SK-N-SH (cell line): ENCODE data around the gene PERM1. TPM values are rescaled to one million over a fixed set of nuclear protein-coding genes. Genes with fewer than 3 reads are reported as not detected.

Experiments
- CTCF ChIA-PET: fragments of 300-600, 350-600 bp; formaldehyde crosslinking; extraction: SDS; loops from one replicate; lab custom pipeline; 2021; lab: Yijun Ruan, JAX
- POLR2A ChIA-PET: fragments of 350-600 bp; sonication (Branson Sonifier 250); formaldehyde crosslinking; extraction: SDS; loops from one replicate; lab custom pipeline; 2020; ENCODE audit warnings: antibody characterized with exemption, inconsistent platforms; lab: Yijun Ruan, JAX
- DNase-seq: peaks from one replicate; pipeline ENCODE4 v3.0.0; 2012
- H2AFZ ChIP-seq: fragments of 200-600 bp; sonication (generic); 2 replicates; pipeline ENCODE4 v1.8.1; 2016; ENCODE audit warnings: antibody characterized with exemption, mild to moderate bottlenecking, low read depth
- H3F3A ChIP-seq: fragments of 200-600 bp; sonication (generic); replicated peaks from 2 replicates; pipeline ENCODE3; 2016; ENCODE audit warnings: antibody characterized with exemption, mild to moderate bottlenecking; ENCODE audit not compliant: insufficient read depth
- H3K27ac ChIP-seq, 2 experiments: fragments of 200-500 bp in 1 of 2; fragments of 200-600 bp in 1 of 2; sonication (Bioruptor generic) in 1 of 2; sonication (generic), shearing (Covaris generic) in 1 of 2; 2 replicates each; pipeline versions ENCODE4 v1.5.1 to v1.6.1; 2014 to 2016; ENCODE audit warnings: low read depth in 2 of 2, inconsistent platforms in 1 of 2, low read length in 1 of 2, mild to moderate bottlenecking in 1 of 2, mixed read lengths in 1 of 2
- H3K27me3 ChIP-seq: fragments of 200-600 bp; sonication (generic), shearing (Covaris generic); 2 replicates; pipeline ENCODE4 v1.6.1; 2016; ENCODE audit warnings: mixed run types; ENCODE audit not compliant: insufficient read depth
- H3K36me3 ChIP-seq, 2 experiments: fragments of 200-500 bp in 1 of 2; fragments of 200-600 bp in 1 of 2; sonication (Bioruptor generic) in 1 of 2; sonication (generic) in 1 of 2; replicated peaks in 1 of 2; 2 replicates each; pipeline versions ENCODE3 to v1.5.1; 2014 to 2016; ENCODE audit warnings: low read length in 1 of 2, mild to moderate bottlenecking in 1 of 2; ENCODE audit not compliant: insufficient read depth in 2 of 2, control insufficient read depth in 1 of 2
- H3K4me1 ChIP-seq, 2 experiments: fragments of 200-500 bp in 1 of 2; fragments of 200-600 bp in 1 of 2; sonication (Bioruptor generic) in 1 of 2; sonication (generic), shearing (Covaris generic) in 1 of 2; 2 replicates each; pipeline versions ENCODE4 v1.5.1 to v1.6.1; 2014 to 2016; ENCODE audit warnings: low read depth in 1 of 2, low read length in 1 of 2, mixed run types in 1 of 2; ENCODE audit not compliant: insufficient read depth in 2 of 2, control insufficient read depth in 1 of 2
- H3K4me2 ChIP-seq: fragments of 200-600 bp; sonication (generic), shearing (Covaris generic); 2 replicates; pipeline ENCODE4 v1.6.1; 2017; ENCODE audit warnings: mixed run types
- H3K4me3 ChIP-seq, 2 experiments: fragments of 200-500 bp in 1 of 2; fragments of 200-600 bp in 1 of 2; sonication (Bioruptor generic) in 1 of 2; sonication (generic), shearing (Covaris generic) in 1 of 2; 2 replicates each; pipeline versions ENCODE4 v1.5.1 to v1.8.1; 2014 to 2016; ENCODE audit warnings: low read depth in 2 of 2, inconsistent platforms in 1 of 2, low read length in 1 of 2, mild to moderate bottlenecking in 1 of 2, mixed read lengths in 1 of 2, moderate library complexity in 1 of 2
- H3K79me2 ChIP-seq: fragments of 200-600 bp; sonication (generic); 2 replicates; pipeline ENCODE4 v1.8.1; 2017; ENCODE audit warnings: mild to moderate bottlenecking; ENCODE audit not compliant: insufficient read depth
- H3K9ac ChIP-seq: fragments of 200-600 bp; sonication (generic); 2 replicates; pipeline ENCODE4 v1.6.1; 2017; ENCODE audit warnings: mixed run types
- H3K9me2 ChIP-seq: fragments of 200-600 bp; sonication (generic); 2 replicates; pipeline ENCODE4 v1.6.1; 2017; ENCODE audit warnings: mixed run types
- H3K9me3 ChIP-seq: fragments of 200-600 bp; sonication (generic); 2 replicates; pipeline ENCODE4 v1.6.1; 2017; ENCODE audit warnings: mixed run types, mild to moderate bottlenecking, moderate library complexity
- H4K20me1 ChIP-seq: fragments of 200-600 bp; sonication (generic); 2 replicates; pipeline ENCODE4 v1.6.1; 2017; ENCODE audit warnings: mild to moderate bottlenecking, mixed run types; ENCODE audit not compliant: insufficient read depth
- CHD2 ChIP-seq: fragments of 150-350 bp; IDR thresholded peaks from 2 replicates; pipeline ENCODE4 v1.6.1; 2018; ENCODE audit warnings: low read length; ENCODE audit not compliant: partially characterized antibody
- CTCF ChIP-seq: fragments of 200-600 bp; sonication (generic); IDR thresholded peaks from 2 replicates; pipeline ENCODE4 v1.6.1; 2017; ENCODE audit warnings: antibody characterized with exemption, mild to moderate bottlenecking, moderate library complexity
- ELF1 ChIP-seq: IDR thresholded peaks from 2 replicates; pipeline ENCODE4 v1.4.0; 2012
- FOSL2 ChIP-seq: IDR thresholded peaks from 2 replicates; pipeline ENCODE4 v1.4.0; 2012; ENCODE audit warnings: low read depth, mild to moderate bottlenecking, moderate library complexity, borderline replicate concordance
- FOXJ3 ChIP-seq: sonication (generic); formaldehyde crosslinking; IDR thresholded peaks from 2 replicates; pipeline ENCODE4 v1.5.1; 2020; ENCODE audit warnings: mild to moderate bottlenecking, missing genetic modification reagents
- FOXM1 ChIP-seq: IDR thresholded peaks from 2 replicates; pipeline ENCODE4 v1.4.0; 2012; ENCODE audit warnings: low read depth, mild to moderate bottlenecking
- GABPA ChIP-seq: IDR thresholded peaks from 2 replicates; pipeline ENCODE4 v1.4.0; 2012; ENCODE audit warnings: low read depth, mild to moderate bottlenecking
- GATA2 ChIP-seq: sonication (generic); formaldehyde crosslinking; IDR thresholded peaks from 2 replicates; pipeline ENCODE4 v1.5.0; 2020; ENCODE audit warnings: mild to moderate bottlenecking, missing genetic modification reagents
- IRF3 ChIP-seq: fragments of 150-350 bp; IDR thresholded peaks from 2 replicates; pipeline ENCODE4 v1.6.1; 2016; ENCODE audit warnings: mild to moderate bottlenecking, low read depth, low read length
- MAX ChIP-seq: IDR thresholded peaks from 2 replicates; pipeline ENCODE4 v1.4.0; 2012; ENCODE audit warnings: low read depth
- MEF2A ChIP-seq: IDR thresholded peaks from 2 replicates; pipeline ENCODE4 v1.4.0; 2012; ENCODE audit warnings: low read depth, borderline replicate concordance
- NFIC ChIP-seq: IDR thresholded peaks from 2 replicates; pipeline ENCODE4 v1.4.0; 2012; ENCODE audit warnings: borderline replicate concordance
- NRF1 ChIP-seq: IDR thresholded peaks from 2 replicates; pipeline ENCODE4 v1.6.1; 2012; ENCODE audit warnings: low read depth, mild to moderate bottlenecking, low read length
- PBX3 ChIP-seq: IDR thresholded peaks from 2 replicates; pipeline ENCODE4; 2012
- RCOR1 ChIP-seq: fragments of 150-350 bp; IDR thresholded peaks from 2 replicates; pipeline ENCODE4 v1.6.1; 2017; ENCODE audit warnings: antibody characterized with exemption, low read length
- RFX5 ChIP-seq: IDR thresholded peaks from 2 replicates; pipeline ENCODE4 v1.6.1; 2012; ENCODE audit warnings: mild to moderate bottlenecking, improper control_type of control experiment, low read length
- SMC3 ChIP-seq: IDR thresholded peaks from 2 replicates; pipeline ENCODE4 v1.6.1; 2012; ENCODE audit warnings: low read depth, low read length, improper control_type of control experiment
- TAF1 ChIP-seq: IDR thresholded peaks from 2 replicates; pipeline ENCODE4 v1.6.1; 2012; ENCODE audit warnings: low read depth, mild to moderate bottlenecking, low read length, moderate library complexity, borderline replicate concordance
- TCF12 ChIP-seq: IDR thresholded peaks from 2 replicates; pipeline ENCODE4 v1.4.0; 2012
- TEAD4 ChIP-seq: IDR thresholded peaks from 2 replicates; pipeline ENCODE4 v1.4.0; 2012; ENCODE audit warnings: mild to moderate bottlenecking, borderline replicate concordance; ENCODE audit not compliant: insufficient read depth
- WGBS: methylation state at CpG from one replicate; pipeline ENCODE4 v1.1.6; 2017; ENCODE audit warnings: low lambda C conversion rate; 5-methylcytosine and 5-hydroxymethylcytosine counted together
- polyA plus RNA-seq, 3 experiments: library from polyadenylated mRNA; depleted of rRNA; stranded (reverse); fragments of >200 nt; gene quantifications; 2 replicates each; pipeline ENCODE4 v1.2.3, GENCODE V29; 2012

The PERM1 gene
- polyA plus RNA-seq, 1 of the 3 experiments (the other 2 are of a cell fraction): 0.25 TPM

GRCh38 chr1:1026599-1027413 is 44.9 kb upstream of the PERM1 start:
- H3K79me2 ChIP-seq: no peaks in the 10 kb centered on the region
- H2AFZ ChIP-seq: no peak overlapping the region
- peaks cover 13% of the 10 kb centered on the region; the same call in 1 of the 2 replicates for H4K20me1 ChIP-seq
- TF ChIP-seq IRF3 (no peak), PBX3 (no peak)
- no peaks in the 10 kb centered on the region for H3F3A ChIP-seq
- no peaks in the 10 kb centered on the region; a peak in 1 of 4 replicates for H3K4me1 ChIP-seq
- H3K9me2 ChIP-seq: no peaks in the 10 kb centered on the region
- DNase-seq: no peak
- peaks cover 0 to 10% of the 10 kb centered on the region in 2 experiments for H3K36me3 ChIP-seq
- POLR2A ChIA-PET: no interaction called here
- no peak overlapping the region for H3K9ac ChIP-seq
- WGBS: 95% methylated on average over 8 of the region's 21 CpGs
- CTCF ChIA-PET: interaction anchor here (0.6 to 2.3 kb wide), 3 partner anchors 24 to 42 kb away, joined by 3 to 10 read pairs (median 8); no protein-coding TSS in a partner anchor
- H3K4me3 ChIP-seq: no peak overlapping the region
- no peaks in the 10 kb centered on the region for H3K9me3 ChIP-seq
- H3K27ac ChIP-seq: no peak overlapping the region
- no peak overlapping the region for H3K4me2 ChIP-seq
- H3K27me3 ChIP-seq: no peaks in the 10 kb centered on the region

GRCh38 chr1:1025730-1026129 is 43.8 kb upstream of the PERM1 start:
- H3K4me2 ChIP-seq: no peak overlapping the region
- H4K20me1 ChIP-seq: peaks cover 6% of the 10 kb centered on the region; the same call in 1 of the 2 replicates
- no peak for TF ChIP-seq FOXJ3 (CRISPR knock-in tag)
- TF ChIP-seq MEF2A: no peak
- no peak for TF ChIP-seq GATA2 (CRISPR knock-in tag)
- TF ChIP-seq TEAD4: no peak
- no peak for TF ChIP-seq CTCF
- TF ChIP-seq FOSL2: no peak
- no peak for TF ChIP-seq ELF1
- no peak for TF ChIP-seq NRF1
- TF ChIP-seq TAF1: no peak
- no peak for TF ChIP-seq RCOR1
- no peak for TF ChIP-seq TCF12
- TF ChIP-seq FOXM1: no peak
- TF ChIP-seq GABPA: no peak
- no peak for TF ChIP-seq NFIC
- no peak for TF ChIP-seq CHD2
- no peak for TF ChIP-seq MAX
- no peak for TF ChIP-seq RFX5
- TF ChIP-seq SMC3: no peak
- no peak for TF ChIP-seq IRF3
- TF ChIP-seq, all 33 proteins: peak for 0

More at GRCh38 chr1:1025730-1026129, 43.8 kb upstream of the PERM1 start:
- no peaks in the 10 kb centered on the region for H3K27me3 ChIP-seq
- no peak for DNase-seq
- no peaks in the 10 kb centered on the region for H3K79me2 ChIP-seq
- POLR2A ChIA-PET: no interaction called here
- no peak overlapping the region for H2AFZ ChIP-seq
- no peak overlapping the region for H3K4me3 ChIP-seq
- CTCF ChIA-PET: interaction anchor here (1.0 to 3.1 kb wide), 3 partner anchors 34 to 42 kb away, joined by 3 to 17 read pairs (median 10); no protein-coding TSS in a partner anchor
- no peaks in the 10 kb centered on the region for H3K9me2 ChIP-seq
- H3F3A ChIP-seq: no peaks in the 10 kb centered on the region
- H3K9me3 ChIP-seq: no peaks in the 10 kb centered on the region
- peaks cover 0 to 10% of the 10 kb centered on the region in 2 experiments; a peak in 1 of 4 replicates for H3K4me1 ChIP-seq
- peaks cover 0 to 10% of the 10 kb centered on the region in 2 experiments for H3K36me3 ChIP-seq
- H3K9ac ChIP-seq: no peak overlapping the region
- 99% methylated on average over 7 of the region's 10 CpGs for WGBS
- no peak overlapping the region for H3K27ac ChIP-seq
